Measurements from ENCODE around the gene XRCC4.

DNA sequence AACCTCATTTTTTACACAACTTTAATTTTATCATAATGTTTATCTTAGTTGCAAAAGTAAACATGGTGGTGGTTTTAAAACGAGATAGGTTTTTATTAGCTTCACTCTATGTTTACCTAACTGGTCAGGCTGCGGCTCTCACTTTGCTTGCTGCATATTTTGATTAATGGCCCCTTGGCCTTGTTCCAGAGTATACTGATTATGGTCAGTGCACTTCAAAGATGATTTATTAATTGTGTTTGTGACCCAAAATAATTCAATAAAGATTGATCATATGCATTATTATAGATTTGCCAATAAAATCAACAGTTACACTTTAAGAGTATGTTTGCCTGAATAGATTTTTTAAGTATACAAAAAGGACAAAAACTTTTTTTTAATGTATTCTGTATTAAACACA is 188.0 kb downstream of the XRCC4 start:
- TF ChIP-seq EZH2 (IDR thresholded peaks at IDR 0.05; ENCODE audit: borderline replicate concordance, low read length) = no peak
- TF ChIP-seq CTCF (conservative IDR thresholded peaks at IDR 0.05 in 1 of 2, IDR thresholded peaks at IDR 0.05 in 1 of 2; ENCODE audit: extremely low read depth in 1 of 2, insufficient read depth in 1 of 2, low read depth in 1 of 2, low read length in 2 of 2) = no peak
